ENCODE data around the gene STMN3. TPM values are rescaled to one million over a fixed set of nuclear protein-coding genes. Genes with fewer than 3 reads are reported as not detected.
A peak's percentile ranks its signal among the peaks of the same experiment; 100 is the strongest.
"Not testable (repeated sequence)": the region's sequence is repeated elsewhere in the genome, so short reads cannot be mapped to it uniquely, and the experiment has no call there.

STMN3 gene
- total RNA-seq, 1 donor from 2014 or later, result 0.85 TPM

GRCh38 chr20:63631426-63631825 lies 21.8 kb downstream of the STMN3 start:
- peak; percentile 64 for DNase-seq

- DNase-seq, result not testable (repeated sequence)
These were observed 22.3 kb downstream of the STMN3 start for GRCh38 chr20:63630956-63631355.

GRCh38 chr20:63628246-63628975 lies 24.8 kb downstream of the STMN3 start:
- peak; percentile 87 for DNase-seq

GRCh38 chr20:63627751-63628245 lies 25.4 kb downstream of the STMN3 start:
- DNase-seq, result no peak

- peak; percentile 97 for DNase-seq
These were observed 26.0 kb downstream of the STMN3 start for GRCh38 chr20:63627129-63627750.

- DNase-seq, result peak; percentile 78
These were observed 26.6 kb downstream of the STMN3 start, which contains the start of gene GMEB2 for GRCh38 chr20:63626424-63627128. Gene GMEB2 (minus strand): TSS chr20:63627101. CDS start chr20:63619397, 7,704 bp downstream.

- peak; percentile 35 for DNase-seq
These were observed 27.3 kb downstream of the STMN3 start for GRCh38 chr20:63625771-63626423.

- DNase-seq, result no peak
These were observed 28.7 kb downstream of the STMN3 start for GRCh38 chr20:63624486-63624885.

- DNase-seq, result no peak
These were observed 30.5 kb downstream of the STMN3 start for GRCh38 chr20:63622732-63623131.

- DNase-seq, result no peak
These were observed 31.1 kb downstream of the STMN3 start for GRCh38 chr20:63622096-63622495.

GRCh38 chr20:63620991-63621390 lies 32.2 kb downstream of the STMN3 start:
- DNase-seq, result no peak

GRCh38 chr20:63619505-63619904 lies 33.7 kb downstream of the STMN3 start:
- DNase-seq, result no peak

- no peak for DNase-seq
These were observed 34.1 kb downstream of the STMN3 start for GRCh38 chr20:63619086-63619485.

- no peak for DNase-seq
These were observed 34.8 kb downstream of the STMN3 start for GRCh38 chr20:63618291-63618980.

- DNase-seq, result no peak
These were observed 35.4 kb downstream of the STMN3 start for GRCh38 chr20:63617876-63618265.

- no peak for DNase-seq
These were observed 35.9 kb downstream of the STMN3 start for GRCh38 chr20:63617092-63617875.

- DNase-seq, result not testable (repeated sequence)
These were observed 39.2 kb downstream of the STMN3 start for GRCh38 chr20:63613863-63614594.

- no peak for DNase-seq
These were observed 40.8 kb downstream of the STMN3 start for GRCh38 chr20:63612276-63612931.

GRCh38 chr20:63611646-63612045 lies 41.6 kb downstream of the STMN3 start:
- no peak for DNase-seq

Data from dermis blood vessel endothelial cell (primary cell).